ENCODE data around the gene UBAP2. TPM values are rescaled to one million over a fixed set of nuclear protein-coding genes. Genes with fewer than 3 reads are reported as not detected.
"Not testable (repeated sequence)": the region's sequence is repeated elsewhere in the genome, so short reads cannot be mapped to it uniquely, and the experiment has no call there.

The UBAP2 gene
- total RNA-seq, 1 donor from 2014 or later: 51.6 TPM

- intact Hi-C loops (cut with micrococcal nuclease): no loop called here
These were observed 56.1 kb downstream of the UBAP2 start for GRCh38 chr9:33992632-33993031.

- intact Hi-C loops (cut with micrococcal nuclease): loop anchor here (10.0 kb wide), 1 partner anchor 64 kb away; no protein-coding TSS in a partner anchor
These were observed 60.3 kb downstream of the UBAP2 start for GRCh38 chr9:33988219-33988890.

GRCh38 chr9:33976414-33976813 is 72.3 kb downstream of the UBAP2 start:
- intact Hi-C loops (cut with micrococcal nuclease): no loop called here

GRCh38 chr9:33972698-33973097 is 76.0 kb downstream of the UBAP2 start:
- intact Hi-C loops (cut with micrococcal nuclease): no loop called here

- intact Hi-C loops (cut with micrococcal nuclease): no loop called here
These were observed 84.5 kb downstream of the UBAP2 start for GRCh38 chr9:33964086-33964768.

GRCh38 chr9:33962468-33962867 is 86.2 kb downstream of the UBAP2 start:
- intact Hi-C loops (cut with micrococcal nuclease): not testable (repeated sequence)

GRCh38 chr9:33959725-33960124 is 89.0 kb downstream of the UBAP2 start:
- intact Hi-C loops (cut with micrococcal nuclease): no loop called here

- intact Hi-C loops (cut with micrococcal nuclease): no loop called here
These were observed 92.1 kb downstream of the UBAP2 start for GRCh38 chr9:33956544-33956943.

- intact Hi-C loops (cut with micrococcal nuclease): no loop called here
These were observed 96.6 kb downstream of the UBAP2 start for GRCh38 chr9:33952066-33952465.

GRCh38 chr9:33950371-33950770 is 98.3 kb downstream of the UBAP2 start:
- intact Hi-C loops (cut with micrococcal nuclease): no loop called here

GRCh38 chr9:33946779-33947535 is 101.7 kb downstream of the UBAP2 start:
- intact Hi-C loops (cut with micrococcal nuclease): no loop called here

GRCh38 chr9:33943389-33943788 is 105.3 kb downstream of the UBAP2 start:
- intact Hi-C loops (cut with micrococcal nuclease): no loop called here

- intact Hi-C loops (cut with micrococcal nuclease): no loop called here
These were observed 106.1 kb downstream of the UBAP2 start for GRCh38 chr9:33942471-33943083.

- intact Hi-C loops (cut with micrococcal nuclease): no loop called here
These were observed 108.5 kb downstream of the UBAP2 start for GRCh38 chr9:33939924-33940874.

- intact Hi-C loops (cut with micrococcal nuclease): no loop called here
These were observed 114.4 kb downstream of the UBAP2 start for GRCh38 chr9:33934188-33934878.

GRCh38 chr9:33932078-33932807 is 116.4 kb downstream of the UBAP2 start:
- intact Hi-C loops (cut with micrococcal nuclease): no loop called here

- intact Hi-C loops (cut with micrococcal nuclease): no loop called here
These were observed 117.4 kb downstream of the UBAP2 start for GRCh38 chr9:33931326-33931725.

- intact Hi-C loops (cut with micrococcal nuclease): loop anchor here (10.0 kb wide), 1 partner anchor 57 kb away; no protein-coding TSS in a partner anchor
These were observed 121.0 kb downstream of the UBAP2 start for GRCh38 chr9:33927694-33928093.
